HEK293 (cell line): ENCODE data around the gene SVOP.

ENCODE experiments used
- CTCF ChIA-PET: fragments of 350-600 bp; formaldehyde crosslinking; extraction: SDS; loops from one replicate; lab custom pipeline; 2021; ENCODE audit warnings: antibody characterized with exemption; lab: Yijun Ruan, JAX
- POLR2A ChIA-PET: fragments of 300-600 bp; formaldehyde crosslinking; extraction: SDS; loops from one replicate; lab custom pipeline; 2020; ENCODE audit warnings: antibody characterized with exemption, inconsistent platforms; lab: Yijun Ruan, JAX
- H3K27ac ChIP-seq: fragments of 200-500 bp; sonication (Bioruptor generic); 2 replicates; pipeline ENCODE4 v1.5.1; 2014; ENCODE audit warnings: low read depth, low read length, control low read depth, inconsistent platforms; ENCODE audit errors: extremely low read depth
- H3K36me3 ChIP-seq, 2 experiments: fragments of 200-500 bp in 1 of 2; sonication (Bioruptor generic) in 1 of 2; 1 replicate in 1 of 2; 2 replicates in 1 of 2; pipeline ENCODE4 v1.5.1; 2014 to 2017; ENCODE audit warnings: inconsistent platforms in 2 of 2, low read length in 2 of 2; ENCODE audit not compliant: control insufficient read depth in 2 of 2, insufficient read depth in 1 of 2
- H3K4me1 ChIP-seq: fragments of 200-500 bp; sonication (Bioruptor generic); 2 replicates; pipeline ENCODE4 v1.5.1; 2014; ENCODE audit warnings: mild to moderate bottlenecking, low read length, inconsistent platforms; ENCODE audit not compliant: control insufficient read depth, insufficient read depth
- H3K4me3 ChIP-seq: 2 replicates; pipeline ENCODE4 v1.5.1; 2011; ENCODE audit warnings: low read depth, mild to moderate bottlenecking, control low read depth, low read length, moderate library complexity
- H3K9me3 ChIP-seq: fragments of 200-500 bp; sonication (Bioruptor generic); 2 replicates; pipeline ENCODE4 v1.5.1; 2014; ENCODE audit warnings: low read depth, low read length, inconsistent platforms; ENCODE audit not compliant: control insufficient read depth, insufficient read depth
- FEZF1 ChIP-seq: fragments of 450-650 bp; formaldehyde crosslinking; IDR thresholded peaks from 2 replicates; pipeline ENCODE4 v1.5.1; 2016; ENCODE audit warnings: missing biosample characterization, missing genetic modification characterization
- KLF1 ChIP-seq: fragments of 450-650 bp; formaldehyde crosslinking; IDR thresholded peaks from 2 replicates; pipeline ENCODE4 v1.5.1; 2016; ENCODE audit warnings: missing biosample characterization, missing genetic modification characterization
- KLF10 ChIP-seq: fragments of 450-650 bp; IDR thresholded peaks from 2 replicates; pipeline ENCODE4 v1.5.1; 2018; ENCODE audit warnings: missing biosample characterization, mild to moderate bottlenecking, missing genetic modification characterization
- MYNN ChIP-seq: fragments of 450-650 bp; formaldehyde crosslinking; IDR thresholded peaks from 2 replicates; pipeline ENCODE4 v1.5.1; 2016; ENCODE audit warnings: missing biosample characterization, missing genetic modification characterization, borderline replicate concordance
- SP3 ChIP-seq: fragments of 450-650 bp; formaldehyde crosslinking; IDR thresholded peaks from 2 replicates; pipeline ENCODE4 v1.5.1; 2016; ENCODE audit warnings: missing biosample characterization, missing genetic modification characterization
- TCF7L2 ChIP-seq: IDR thresholded peaks from 2 replicates; pipeline ENCODE4 v1.6.1; 2011; ENCODE audit warnings: low read depth, mild to moderate bottlenecking, inconsistent platforms, low read length, moderate library complexity, borderline replicate concordance
- ZBTB17 ChIP-seq: fragments of 450-650 bp; formaldehyde crosslinking; IDR thresholded peaks from 2 replicates; pipeline ENCODE4 v1.5.1; 2016; ENCODE audit warnings: missing biosample characterization, missing genetic modification characterization
- ZBTB49 ChIP-seq: fragments of 450-650 bp; formaldehyde crosslinking; IDR thresholded peaks from 2 replicates; pipeline ENCODE4 v1.5.1; 2016; ENCODE audit warnings: missing biosample characterization, missing genetic modification characterization, low read depth
- ZFHX2 ChIP-seq: fragments of 450-650 bp; formaldehyde crosslinking; conservative IDR thresholded peaks from 2 replicates; pipeline ENCODE4 v1.5.1; 2016; ENCODE audit warnings: missing biosample characterization, missing genetic modification characterization
- ZIC2 ChIP-seq: fragments of 450-650 bp; formaldehyde crosslinking; IDR thresholded peaks from 2 replicates; pipeline ENCODE4 v1.5.1; 2016; ENCODE audit warnings: missing biosample characterization, missing genetic modification characterization
- ZNF280D ChIP-seq: fragments of 450-650 bp; formaldehyde crosslinking; IDR thresholded peaks from 2 replicates; pipeline ENCODE4 v1.5.1; 2016; ENCODE audit warnings: missing biosample characterization, missing genetic modification characterization
- ZNF292 ChIP-seq: fragments of 450-650 bp; formaldehyde crosslinking; IDR thresholded peaks from 2 replicates; pipeline ENCODE4 v1.5.1; 2016; ENCODE audit warnings: low read depth, missing biosample characterization, missing genetic modification characterization, borderline replicate concordance
- ZNF324 ChIP-seq: fragments of 450-650 bp; formaldehyde crosslinking; IDR thresholded peaks from 2 replicates; pipeline ENCODE4 v1.5.1; 2016; ENCODE audit warnings: missing biosample characterization, missing genetic modification characterization
- ZNF350 ChIP-seq: fragments of 450-650 bp; formaldehyde crosslinking; IDR thresholded peaks from 2 replicates; pipeline ENCODE4 v1.5.0; 2017; ENCODE audit warnings: missing biosample characterization, mild to moderate bottlenecking, missing genetic modification characterization
- ZNF394 ChIP-seq: fragments of 450-650 bp; formaldehyde crosslinking; IDR thresholded peaks from 2 replicates; pipeline ENCODE4 v1.5.1; 2016; ENCODE audit warnings: missing biosample characterization, missing genetic modification characterization, mild to moderate bottlenecking, moderate library complexity, borderline replicate concordance
- ZNF416 ChIP-seq: fragments of 450-650 bp; formaldehyde crosslinking; IDR thresholded peaks from 2 replicates; pipeline ENCODE4 v1.5.1; 2016; ENCODE audit warnings: missing biosample characterization, missing genetic modification characterization
- ZNF501 ChIP-seq: fragments of 450-650 bp; formaldehyde crosslinking; IDR thresholded peaks from 2 replicates; pipeline ENCODE4 v1.5.1; 2016; ENCODE audit warnings: missing biosample characterization, missing genetic modification characterization
- ZNF530 ChIP-seq: fragments of 450-650 bp; formaldehyde crosslinking; IDR thresholded peaks from 2 replicates; pipeline ENCODE4 v1.5.1; 2016; ENCODE audit warnings: low read depth, missing biosample characterization, missing genetic modification characterization
- ZNF585B ChIP-seq: fragments of 450-650 bp; formaldehyde crosslinking; IDR thresholded peaks from 2 replicates; pipeline ENCODE4 v1.5.1; 2016; ENCODE audit warnings: missing biosample characterization, missing genetic modification characterization
- ZNF621 ChIP-seq: fragments of 450-650 bp; formaldehyde crosslinking; IDR thresholded peaks from 2 replicates; pipeline ENCODE4 v1.5.1; 2017; ENCODE audit warnings: missing biosample characterization, missing genetic modification characterization
- ZNF664 ChIP-seq: fragments of 450-650 bp; formaldehyde crosslinking; IDR thresholded peaks from 2 replicates; pipeline ENCODE4 v1.5.1; 2016; ENCODE audit warnings: missing biosample characterization, missing genetic modification characterization
- ZNF707 ChIP-seq: fragments of 450-650 bp; formaldehyde crosslinking; IDR thresholded peaks from 2 replicates; pipeline ENCODE4 v1.5.1; 2016; ENCODE audit warnings: missing biosample characterization, missing genetic modification characterization
- ZNF768 ChIP-seq: fragments of 450-650 bp; formaldehyde crosslinking; IDR thresholded peaks from 2 replicates; pipeline ENCODE4 v1.5.1; 2018; ENCODE audit warnings: missing biosample characterization, mild to moderate bottlenecking, missing genetic modification characterization
- ZNF776 ChIP-seq: fragments of 450-650 bp; formaldehyde crosslinking; IDR thresholded peaks from 2 replicates; pipeline ENCODE4 v1.5.0; 2017; ENCODE audit warnings: missing biosample characterization, missing genetic modification characterization, borderline replicate concordance
- ZNF791 ChIP-seq: fragments of 450-650 bp; formaldehyde crosslinking; IDR thresholded peaks from 2 replicates; pipeline ENCODE4 v1.5.1; 2016; ENCODE audit warnings: missing biosample characterization, missing genetic modification characterization
- TF ChIP-seq, protein P1 (sequence below): IDR thresholded peaks from 2 replicates; pipeline ENCODE4 v1.6.1; 2011; ENCODE audit warnings: mild to moderate bottlenecking, low read depth, low read length, borderline replicate concordance
- TF ChIP-seq, protein P2 (sequence below): fragments of 450-650 bp; formaldehyde crosslinking; IDR thresholded peaks from 2 replicates; pipeline ENCODE4 v1.5.1; 2016; ENCODE audit warnings: missing biosample characterization, missing genetic modification characterization
- TF ChIP-seq, protein P3 (sequence below): fragments of 450-650 bp; formaldehyde crosslinking; IDR thresholded peaks from 2 replicates; pipeline ENCODE4 v1.5.1; 2016; ENCODE audit warnings: missing biosample characterization, missing genetic modification characterization

SVOP gene

DNA sequence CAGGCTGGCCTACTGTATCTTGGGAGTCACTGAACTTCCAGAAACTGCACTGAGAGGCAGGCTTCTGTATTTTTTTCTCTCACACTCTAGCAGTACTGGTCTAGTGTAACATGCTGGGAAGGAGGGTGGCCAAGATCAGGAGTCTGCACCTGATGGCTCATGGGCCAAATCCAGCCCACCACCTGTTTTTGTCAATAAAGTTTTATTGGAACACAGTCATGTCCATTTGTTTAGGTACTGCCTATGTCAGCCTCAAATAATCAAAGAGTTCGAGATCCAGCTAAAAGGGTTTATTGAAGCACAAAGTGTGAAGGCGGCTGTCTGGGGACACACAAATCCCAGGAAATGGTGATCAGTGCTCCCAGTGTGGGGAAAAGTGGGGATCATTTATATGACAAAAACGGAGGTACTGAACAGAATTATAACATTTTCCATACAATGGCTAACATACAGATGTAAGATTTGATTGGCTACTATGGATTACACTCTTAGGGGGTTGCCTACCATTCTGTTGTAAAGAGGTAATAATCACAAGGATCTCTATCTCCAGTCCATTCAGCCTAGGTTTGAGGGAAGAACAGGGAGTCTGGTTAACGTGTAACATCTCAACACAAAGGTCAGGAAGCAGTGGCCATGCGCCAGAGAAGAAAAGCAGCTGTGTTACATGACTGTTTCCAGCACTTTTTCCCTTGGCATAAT is 44.4 kb upstream of the SVOP start:
- H3K36me3 ChIP-seq, result peaks cover 6 to 45% of the 10 kb centered on the region in 2 experiments; a peak in 2 of 3 replicates
- H3K27ac ChIP-seq, result no peak overlapping the region
- no peaks in the 10 kb centered on the region for H3K9me3 ChIP-seq
- TF ChIP-seq ZNF292 (no peak), KLF10 (no peak), ZNF394 (tag by site-specific recombination) (no peak), ZNF501 (tag by site-specific recombination) (no peak), ZFHX2 (no peak), ZNF791 (no peak), ZBTB17 (tag by site-specific recombination) (no peak), TCF7L2 (no peak), KLF1 (tag by site-specific recombination) (no peak), ZNF776 (tag by site-specific recombination) (no peak), MYNN (tag by site-specific recombination) (no peak), ZNF768 (no peak), ZNF707 (tag by site-specific recombination) (no peak), ZNF621 (tag by site-specific recombination) (no peak), ZIC2 (tag by site-specific recombination) (no peak), ZNF280D (no peak), ZNF324 (no peak)
- TF ChIP-seq, protein P1, sequence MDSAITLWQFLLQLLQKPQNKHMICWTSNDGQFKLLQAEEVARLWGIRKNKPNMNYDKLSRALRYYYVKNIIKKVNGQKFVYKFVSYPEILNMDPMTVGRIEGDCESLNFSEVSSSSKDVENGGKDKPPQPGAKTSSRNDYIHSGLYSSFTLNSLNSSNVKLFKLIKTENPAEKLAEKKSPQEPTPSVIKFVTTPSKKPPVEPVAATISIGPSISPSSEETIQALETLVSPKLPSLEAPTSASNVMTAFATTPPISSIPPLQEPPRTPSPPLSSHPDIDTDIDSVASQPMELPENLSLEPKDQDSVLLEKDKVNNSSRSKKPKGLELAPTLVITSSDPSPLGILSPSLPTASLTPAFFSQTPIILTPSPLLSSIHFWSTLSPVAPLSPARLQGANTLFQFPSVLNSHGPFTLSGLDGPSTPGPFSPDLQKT, result no peak
- TF ChIP-seq, all 188 proteins: peak for 0
- ChIA-PET CTCF (interaction anchor here (0.6 kb wide), 1 partner anchor 14 kb away, joined by 3 read pairs; no protein-coding TSS in a partner anchor), POLR2A (no interaction called here)
- H3K4me1 ChIP-seq, result no peaks in the 10 kb centered on the region
- H3K4me3 ChIP-seq, result no peak overlapping the region

DNA sequence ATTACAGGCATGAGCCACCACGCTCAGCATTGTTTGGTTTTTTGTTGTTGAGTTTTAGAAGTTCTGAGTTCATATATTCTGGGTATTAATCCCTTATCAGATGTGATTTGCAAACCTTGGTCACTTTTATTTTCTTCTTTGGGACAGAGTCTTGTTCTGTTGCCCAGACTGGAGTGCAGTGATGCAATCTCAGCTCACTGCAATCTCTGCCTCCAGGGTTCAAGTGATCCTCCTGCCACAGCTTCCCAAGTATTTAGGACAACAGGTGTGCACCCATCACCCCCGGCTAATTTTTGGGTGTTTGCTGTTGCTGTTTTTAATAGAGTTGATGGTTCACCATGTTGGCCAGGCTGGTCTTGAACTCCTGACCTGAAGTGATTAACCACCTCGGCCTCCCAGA is 43.3 kb upstream of the SVOP start:
- ChIA-PET CTCF (no interaction called here), POLR2A (interaction anchor here (0.6 kb wide), 1 partner anchor 534 kb away, joined by 3 read pairs; no protein-coding TSS in a partner anchor)
- H3K27ac ChIP-seq, result no peak overlapping the region
- TF ChIP-seq ZNF585B (tag by site-specific recombination), result no peak
- TF ChIP-seq FEZF1 (tag by site-specific recombination), result no peak
- no peak for TF ChIP-seq ZBTB49 (tag by site-specific recombination)
- no peak for TF ChIP-seq SP3
- TF ChIP-seq, protein P2, sequence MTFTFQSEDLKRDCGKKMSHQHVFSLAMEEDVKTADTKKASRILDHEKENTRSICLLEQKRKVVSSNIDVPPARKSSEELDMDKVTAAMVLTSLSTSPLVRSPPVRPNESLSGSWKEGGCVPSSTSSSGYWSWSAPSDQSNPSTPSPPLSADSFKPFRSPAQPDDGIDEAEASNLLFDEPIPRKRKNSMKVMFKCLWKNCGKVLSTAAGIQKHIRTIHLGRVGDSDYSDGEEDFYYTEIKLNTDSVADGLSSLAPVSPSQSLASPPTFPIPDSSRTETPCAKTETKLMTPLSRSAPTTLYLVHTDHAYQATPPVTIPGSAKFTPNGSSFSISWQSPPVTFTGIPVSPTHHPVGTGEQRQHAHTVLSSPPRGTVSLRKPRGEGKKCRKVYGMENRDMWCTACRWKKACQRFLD (tag by site-specific recombination), result no peak
- no peak for TF ChIP-seq ZNF350 (tag by site-specific recombination)
- TF ChIP-seq ZNF416 (tag by site-specific recombination), result no peak
- TF ChIP-seq, protein P3, sequence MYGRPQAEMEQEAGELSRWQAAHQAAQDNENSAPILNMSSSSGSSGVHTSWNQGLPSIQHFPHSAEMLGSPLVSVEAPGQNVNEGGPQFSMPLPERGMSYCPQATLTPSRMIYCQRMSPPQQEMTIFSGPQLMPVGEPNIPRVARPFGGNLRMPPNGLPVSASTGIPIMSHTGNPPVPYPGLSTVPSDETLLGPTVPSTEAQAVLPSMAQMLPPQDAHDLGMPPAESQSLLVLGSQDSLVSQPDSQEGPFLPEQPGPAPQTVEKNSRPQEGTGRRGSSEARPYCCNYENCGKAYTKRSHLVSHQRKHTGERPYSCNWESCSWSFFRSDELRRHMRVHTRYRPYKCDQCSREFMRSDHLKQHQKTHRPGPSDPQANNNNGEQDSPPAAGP (tag by site-specific recombination), result no peak
- no peak for TF ChIP-seq ZNF791
- no peak for TF ChIP-seq ZNF530
- no peak for TF ChIP-seq ZNF664 (tag by site-specific recombination)
- no peak for TF ChIP-seq ZNF394 (tag by site-specific recombination)

More for the DNA sequence above, 43.3 kb upstream of the SVOP start:
- peaks cover 10 to 42% of the 10 kb centered on the region in 2 experiments; a peak in 2 of 3 replicates for H3K36me3 ChIP-seq
- no peak overlapping the region for H3K4me3 ChIP-seq
- no peaks in the 10 kb centered on the region for H3K9me3 ChIP-seq
- H3K4me1 ChIP-seq, result no peaks in the 10 kb centered on the region
